MCF 10A (cell line): ENCODE measurements around the gene DENND2A. TPM values are rescaled to one million over a fixed set of nuclear protein-coding genes. Genes with fewer than 3 reads are reported as not detected.

Source experiments
- BruUV-seq: library from RNA; stranded (reverse); fragments of 400-500 nt; replicated peaks from 2 replicates; lab custom pipeline; 2021; lab: Mats Ljungman, UMichigan
- CTCF ChIA-PET: fragments of 300-600 bp; sonication (Branson Sonifier 250); formaldehyde crosslinking; extraction: SDS; loops from one replicate; lab custom pipeline; 2021; ENCODE audit warnings: antibody characterized with exemption, inconsistent platforms; lab: Yijun Ruan, JAX
- POLR2A ChIA-PET: fragments of 300-600, 350-650 bp; sonication (Branson Sonifier 250); formaldehyde crosslinking; extraction: SDS; loops from one replicate; lab custom pipeline; 2020; ENCODE audit warnings: antibody characterized with exemption, inconsistent platforms; lab: Yijun Ruan, JAX
- DNase-seq: peaks from one replicate; pipeline ENCODE4 v3.0.0-alpha.2; 2018; ENCODE audit not compliant: unreplicated experiment
- H3K27ac Mint-ChIP-seq: one replicate; pipeline ENCODE4 v1.8.0; 2022; ENCODE audit warnings: mild to moderate bottlenecking, low read depth, mixed read lengths; ENCODE audit not compliant: unreplicated experiment
- H3K27me3 Mint-ChIP-seq: one replicate; pipeline ENCODE4 v1.8.0; 2022; ENCODE audit warnings: mixed read lengths; ENCODE audit not compliant: insufficient read depth, unreplicated experiment
- H3K36me3 Mint-ChIP-seq: one replicate; pipeline ENCODE4 v1.8.0; 2022; ENCODE audit warnings: mild to moderate bottlenecking, moderate library complexity, mixed read lengths; ENCODE audit not compliant: insufficient read depth, unreplicated experiment
- H3K4me1 Mint-ChIP-seq: one replicate; pipeline ENCODE4 v1.8.0; 2022; ENCODE audit warnings: mixed read lengths; ENCODE audit not compliant: insufficient read depth, unreplicated experiment
- H3K4me3 Mint-ChIP-seq: one replicate; pipeline ENCODE4 v1.8.0; 2022; ENCODE audit warnings: mild to moderate bottlenecking, moderate library complexity, mixed read lengths; ENCODE audit not compliant: unreplicated experiment
- H3K9me3 Mint-ChIP-seq: one replicate; pipeline ENCODE4 v1.8.0; 2022; ENCODE audit warnings: mixed read lengths; ENCODE audit not compliant: unreplicated experiment
- CTCF ChIP-seq: fragments of 200-600 bp; IDR thresholded peaks from one replicate; pipeline ENCODE4 v1.8.0; 2022; ENCODE audit warnings: antibody characterized with exemption, mild to moderate bottlenecking; ENCODE audit not compliant: unreplicated experiment
- intact Hi-C: fragments of 100-400 bp; cut with micrococcal nuclease; formaldehyde crosslinking; loops from 2 replicates; pipeline ENCODE4 v1.14.1; 2022
- total RNA-seq: library from RNA; stranded (reverse); gene quantifications from 2 replicates; pipeline ENCODE4 v1.2.3, GENCODE V29; 2022

DENND2A gene
- total RNA-seq, 1 experiment from 2014 or later = 0.26 TPM

- Mint-ChIP-seq H3K4me1 (peaks cover 8% of the 10 kb centered on the region), H3K27me3 (peaks cover 14% of the 10 kb centered on the region), H3K4me3 (no peak overlapping the region), H3K36me3 (no peaks in the 10 kb centered on the region), H3K9me3 (no peaks in the 10 kb centered on the region), H3K27ac (no peak overlapping the region)
- BruUV-seq = no TSS peak
- TF ChIP-seq CTCF = no peak
- DNase-seq = no peak
- POLR2A ChIA-PET = no interaction called here
- intact Hi-C loops = no loop called here
- CTCF ChIA-PET = no interaction called here
These were observed 40.3 kb downstream of the DENND2A start for GRCh38 chr7:140600341-140600740.

- POLR2A ChIA-PET = interaction anchor here (0.6 kb wide), 1 partner anchor 164 kb away, joined by 3 read pairs; no protein-coding TSS in a partner anchor
- intact Hi-C loops = no loop called here
- BruUV-seq = no TSS peak
These were observed 43.1 kb downstream of the DENND2A start for GRCh38 chr7:140597428-140597949.

GRCh38 chr7:140596519-140597427 lies 43.8 kb downstream of the DENND2A start:
- intact Hi-C loops = no loop called here
- no TSS peak for BruUV-seq
- Mint-ChIP-seq H3K27ac (no peak overlapping the region), H3K36me3 (no peaks in the 10 kb centered on the region), H3K9me3 (no peaks in the 10 kb centered on the region), H3K4me1 (peaks cover 8% of the 10 kb centered on the region), H3K27me3 (peaks cover 14% of the 10 kb centered on the region), H3K4me3 (no peak overlapping the region)
- ChIA-PET POLR2A (interaction anchor here (0.6 kb wide), 1 partner anchor 163 kb away, joined by 3 read pairs; no protein-coding TSS in a partner anchor), CTCF (interaction anchor here (1.3 kb wide), 1 partner anchor 24 kb away, joined by 3 read pairs; no protein-coding TSS in a partner anchor)
- no peak for TF ChIP-seq CTCF
- DNase-seq = no peak

More at GRCh38 chr7:140597428-140597949, 43.1 kb downstream of the DENND2A start:
- Mint-ChIP-seq H3K27ac (no peak overlapping the region), H3K9me3 (no peaks in the 10 kb centered on the region), H3K27me3 (peaks cover 14% of the 10 kb centered on the region), H3K4me3 (no peak overlapping the region), H3K4me1 (peaks cover 8% of the 10 kb centered on the region), H3K36me3 (no peaks in the 10 kb centered on the region)
- no peak for TF ChIP-seq CTCF
- CTCF ChIA-PET = no interaction called here
- no peak for DNase-seq
